IgD-negative memory B cell (primary cell): Measurements from ENCODE around the gene NFATC2. TPM values are rescaled to one million over a fixed set of nuclear protein-coding genes. Genes with fewer than 3 reads are reported as not detected.

ENCODE experiments used
- H3K27ac Mint-ChIP-seq, 3 donors: one replicate each; pipeline ENCODE4 v1.8.0; 2020 to 2022; ENCODE audit warnings: mild to moderate bottlenecking in 3 of 3, mixed read lengths in 3 of 3, moderate library complexity in 1 of 3
- H3K27me3 Mint-ChIP-seq: one replicate; pipeline ENCODE4 v1.8.0; 2021; ENCODE audit warnings: mixed read lengths
- H3K36me3 Mint-ChIP-seq: one replicate; pipeline ENCODE4 v1.8.0; 2020; ENCODE audit warnings: mild to moderate bottlenecking, mixed read lengths
- H3K4me1 Mint-ChIP-seq, 3 donors: one replicate each; pipeline ENCODE4 v1.8.0; 2020 to 2022; ENCODE audit warnings: mixed read lengths in 3 of 3, mild to moderate bottlenecking in 1 of 3
- H3K4me3 Mint-ChIP-seq, 4 donors: one replicate each; pipeline ENCODE4 v1.8.0; 2020 to 2022; ENCODE audit warnings: mild to moderate bottlenecking in 4 of 4, mixed read lengths in 4 of 4, moderate library complexity in 3 of 4
- H3K9me3 Mint-ChIP-seq, 3 donors: one replicate each; pipeline ENCODE4 v1.8.0; 2020 to 2021; ENCODE audit warnings: mixed read lengths in 3 of 3, mild to moderate bottlenecking in 1 of 3
- polyA plus RNA-seq: library from polyadenylated mRNA; unstranded; fragments of 300-500 nt; fragmentation: Illumina TruSeq; gene quantifications from one replicate; pipeline ENCODE4 v1.2.3, GENCODE V29; 2021

Gene NFATC2
- polyA plus RNA-seq, 1 donor from 2014 or later = 17.4 TPM

DNA sequence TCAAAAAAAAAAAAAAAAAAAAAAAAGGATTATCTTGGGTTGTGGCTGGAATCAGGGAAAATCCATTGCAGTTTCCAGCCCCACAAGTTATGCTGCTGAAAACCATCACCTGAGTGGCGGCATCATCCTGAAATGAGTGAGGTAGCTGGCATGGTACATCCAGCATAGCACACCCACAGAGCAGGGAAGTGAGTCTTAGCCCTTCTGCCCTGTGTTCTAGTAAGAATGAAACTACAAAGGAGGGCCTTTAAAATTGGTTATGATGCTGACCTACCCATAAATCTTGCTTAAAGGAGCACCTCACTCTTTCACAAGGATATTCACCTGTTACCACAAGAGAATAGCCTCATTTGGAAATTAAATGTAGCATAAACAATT lies 119.2 kb downstream of the NFATC2 start:
- H3K4me1 Mint-ChIP-seq = peaks cover 41 to 49% (median 48%) of the 10 kb centered on the region in 3 donors
- no peaks in the 10 kb centered on the region for H3K9me3 Mint-ChIP-seq
- peaks cover 5% of the 10 kb centered on the region for H3K36me3 Mint-ChIP-seq
- H3K27ac Mint-ChIP-seq = peak overlapping the region; percentile 88 to 97 (median 93)
- peak overlapping the region in 2 of 4 donors; percentile 19 to 22 for H3K4me3 Mint-ChIP-seq
- no peaks in the 10 kb centered on the region for H3K27me3 Mint-ChIP-seq

DNA sequence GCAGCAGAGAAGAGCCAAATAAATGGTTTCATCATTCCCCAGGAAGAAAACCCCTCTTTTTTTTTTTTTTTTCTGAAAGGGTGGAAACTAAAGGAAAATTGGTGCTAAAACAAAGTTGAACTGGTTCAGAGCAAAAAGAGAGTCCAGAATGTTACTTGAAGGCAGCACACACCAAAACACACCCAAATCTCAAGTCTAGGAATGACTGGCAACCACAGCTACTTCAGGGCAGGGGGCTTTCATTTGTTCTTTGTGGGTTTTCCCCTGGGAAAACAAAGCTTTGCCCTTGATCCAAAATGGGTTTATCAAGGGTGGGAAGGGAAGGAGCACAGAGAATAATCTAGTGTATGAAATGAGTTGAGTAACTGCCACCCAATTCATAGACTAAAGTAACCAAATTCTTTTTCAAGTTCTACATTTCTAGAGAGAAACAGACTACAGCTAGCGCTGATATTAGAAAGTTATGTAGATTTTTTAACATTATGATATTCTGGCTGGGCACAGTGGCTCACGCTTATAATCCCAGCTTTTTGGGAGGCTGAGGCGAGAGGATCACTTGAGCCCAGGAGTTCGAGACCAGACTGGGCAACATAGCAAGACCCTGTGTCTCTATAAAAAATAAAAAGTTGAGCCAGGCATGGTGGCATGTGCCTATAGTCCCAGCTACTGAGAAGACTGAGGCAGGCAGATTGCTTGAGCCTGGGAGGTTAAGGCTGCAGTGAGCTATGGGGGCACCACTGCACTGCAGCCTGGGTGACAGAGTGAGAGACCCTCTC lies 119.8 kb downstream of the NFATC2 start:
- no peaks in the 10 kb centered on the region for H3K27me3 Mint-ChIP-seq
- H3K27ac Mint-ChIP-seq = peak overlapping the region; percentile 49 to 97 (median 88)
- peaks cover 2% of the 10 kb centered on the region for H3K36me3 Mint-ChIP-seq
- H3K4me1 Mint-ChIP-seq = peaks cover 45 to 48% (median 47%) of the 10 kb centered on the region in 3 donors
- no peaks in the 10 kb centered on the region for H3K9me3 Mint-ChIP-seq
- H3K4me3 Mint-ChIP-seq = peak overlapping the region in 2 of 4 donors; percentile 22 to 54

DNA sequence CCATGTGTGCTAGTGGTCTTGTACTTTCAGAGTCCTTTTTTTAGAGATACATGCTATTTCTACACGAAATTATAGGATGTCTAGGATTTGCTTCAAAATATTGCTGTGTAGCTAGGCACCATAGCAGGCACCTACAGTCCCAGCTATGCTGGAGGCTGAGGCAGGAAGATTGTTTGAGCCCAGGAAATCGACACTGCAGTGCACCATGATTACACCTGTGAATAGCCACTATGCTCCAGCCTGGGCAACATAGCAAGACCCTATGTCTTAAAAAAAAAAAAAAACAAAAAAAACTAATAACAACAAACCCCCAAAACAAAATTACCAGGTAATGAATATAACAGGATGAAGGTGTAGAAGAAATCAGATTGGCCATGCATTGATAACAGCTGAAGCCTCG lies 121.7 kb downstream of the NFATC2 start:
- Mint-ChIP-seq H3K27ac (peak overlapping the region in 1 of 3 donors; percentile 64), H3K4me1 (peaks cover 45 to 52% (median 45%) of the 10 kb centered on the region in 3 donors), H3K27me3 (no peaks in the 10 kb centered on the region), H3K4me3 (no peak overlapping the region), H3K9me3 (no peaks in the 10 kb centered on the region), H3K36me3 (no peaks in the 10 kb centered on the region)

DNA sequence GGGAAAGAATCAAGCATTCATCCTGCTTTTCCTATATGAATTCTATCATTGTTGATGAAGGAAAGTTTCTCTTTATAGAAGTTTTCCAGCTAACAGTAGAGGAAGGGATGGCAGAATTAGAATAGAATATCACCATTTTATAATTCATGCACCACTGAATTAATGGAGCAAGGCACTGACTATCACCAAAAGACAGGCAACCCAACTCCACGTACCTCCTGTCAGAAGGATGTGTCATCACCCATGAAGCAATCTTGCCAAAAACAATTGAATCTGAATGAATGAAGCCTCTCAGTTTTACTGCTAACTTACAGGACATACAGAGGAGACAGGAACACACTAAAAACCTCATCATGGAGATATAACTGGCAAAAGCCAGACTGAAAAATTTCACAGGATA lies 122.4 kb downstream of the NFATC2 start:
- Mint-ChIP-seq H3K4me1 (peaks cover 46 to 59% (median 49%) of the 10 kb centered on the region in 3 donors), H3K9me3 (no peaks in the 10 kb centered on the region), H3K27me3 (no peaks in the 10 kb centered on the region), H3K36me3 (no peaks in the 10 kb centered on the region), H3K4me3 (no peak overlapping the region), H3K27ac (peak overlapping the region; percentile 6 to 74 (median 55))

DNA sequence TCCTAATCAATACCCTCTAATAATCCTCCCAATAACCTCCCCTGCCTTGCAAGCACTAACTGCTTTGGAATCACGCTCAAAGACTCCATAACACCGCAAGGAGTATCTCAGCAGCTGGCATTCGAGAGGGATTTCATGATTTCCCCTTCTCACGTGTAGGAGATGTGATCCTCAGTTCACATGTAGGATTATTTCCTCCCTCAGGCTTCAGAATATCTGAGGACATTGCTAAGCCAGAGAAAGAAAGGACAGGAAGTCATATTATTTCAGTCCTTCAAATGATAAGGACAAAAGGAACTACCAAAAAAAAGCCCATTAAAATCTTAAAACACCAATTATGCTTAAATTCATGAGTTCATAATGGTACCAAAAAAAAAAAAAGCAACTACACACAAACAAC lies 122.9 kb downstream of the NFATC2 start:
- Mint-ChIP-seq H3K4me1 (peaks cover 46 to 57% (median 48%) of the 10 kb centered on the region in 3 donors), H3K9me3 (no peaks in the 10 kb centered on the region), H3K36me3 (no peaks in the 10 kb centered on the region), H3K27me3 (no peaks in the 10 kb centered on the region), H3K27ac (peak overlapping the region in 2 of 3 donors; percentile 6 to 74), H3K4me3 (no peak overlapping the region)

DNA sequence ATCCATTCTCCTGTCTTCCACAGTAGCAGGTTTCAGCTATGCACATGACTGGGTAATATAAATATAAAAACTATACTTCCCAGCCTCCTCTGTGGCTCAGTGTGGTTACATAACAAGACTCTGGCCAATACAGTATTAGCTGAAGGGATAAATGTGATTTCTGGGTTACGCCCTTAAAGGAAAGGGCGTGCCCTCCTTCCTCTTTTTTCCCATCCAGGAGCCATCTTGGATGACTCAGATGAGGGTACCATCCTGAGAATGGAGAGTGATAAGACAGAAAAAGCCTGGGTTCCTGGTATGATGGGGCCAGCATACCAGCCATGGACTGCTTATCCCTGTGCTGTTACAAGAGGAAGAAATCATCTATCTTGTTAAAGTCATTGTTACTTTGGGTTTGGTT lies 123.3 kb downstream of the NFATC2 start:
- H3K4me3 Mint-ChIP-seq = no peak overlapping the region

DNA sequence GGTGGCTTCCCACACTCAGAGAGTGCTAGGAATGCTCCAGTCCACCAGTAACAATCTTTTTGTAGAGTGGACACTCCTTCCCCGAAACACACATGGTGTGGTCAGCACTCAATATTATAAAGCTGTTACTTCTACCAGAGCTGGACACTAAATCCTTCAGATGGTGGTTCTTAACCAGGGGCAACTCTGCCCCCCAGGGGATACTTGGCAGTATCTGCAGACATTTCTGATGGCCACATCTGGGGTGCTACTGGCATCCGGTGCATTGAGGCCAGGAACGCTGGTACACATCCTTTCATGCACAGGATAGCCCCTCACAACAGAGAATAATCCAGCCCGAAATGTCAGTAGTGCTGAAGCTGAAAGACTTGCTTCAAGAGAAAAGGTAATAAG lies 124.4 kb downstream of the NFATC2 start:
- Mint-ChIP-seq H3K27me3 (no peaks in the 10 kb centered on the region), H3K27ac (peak overlapping the region in 2 of 3 donors; percentile 90 to 99), H3K4me3 (peak overlapping the region in 2 of 4 donors; percentile 63 to 64), H3K36me3 (no peaks in the 10 kb centered on the region), H3K9me3 (no peaks in the 10 kb centered on the region), H3K4me1 (peaks cover 42 to 54% (median 44%) of the 10 kb centered on the region in 3 donors)

More for the DNA sequence above, 123.3 kb downstream of the NFATC2 start:
- H3K36me3 Mint-ChIP-seq = no peaks in the 10 kb centered on the region
- H3K4me1 Mint-ChIP-seq = peaks cover 46 to 57% (median 46%) of the 10 kb centered on the region in 3 donors
- no peaks in the 10 kb centered on the region for H3K27me3 Mint-ChIP-seq
- no peaks in the 10 kb centered on the region for H3K9me3 Mint-ChIP-seq
- peak overlapping the region in 2 of 3 donors; percentile 6 to 74 for H3K27ac Mint-ChIP-seq

DNA sequence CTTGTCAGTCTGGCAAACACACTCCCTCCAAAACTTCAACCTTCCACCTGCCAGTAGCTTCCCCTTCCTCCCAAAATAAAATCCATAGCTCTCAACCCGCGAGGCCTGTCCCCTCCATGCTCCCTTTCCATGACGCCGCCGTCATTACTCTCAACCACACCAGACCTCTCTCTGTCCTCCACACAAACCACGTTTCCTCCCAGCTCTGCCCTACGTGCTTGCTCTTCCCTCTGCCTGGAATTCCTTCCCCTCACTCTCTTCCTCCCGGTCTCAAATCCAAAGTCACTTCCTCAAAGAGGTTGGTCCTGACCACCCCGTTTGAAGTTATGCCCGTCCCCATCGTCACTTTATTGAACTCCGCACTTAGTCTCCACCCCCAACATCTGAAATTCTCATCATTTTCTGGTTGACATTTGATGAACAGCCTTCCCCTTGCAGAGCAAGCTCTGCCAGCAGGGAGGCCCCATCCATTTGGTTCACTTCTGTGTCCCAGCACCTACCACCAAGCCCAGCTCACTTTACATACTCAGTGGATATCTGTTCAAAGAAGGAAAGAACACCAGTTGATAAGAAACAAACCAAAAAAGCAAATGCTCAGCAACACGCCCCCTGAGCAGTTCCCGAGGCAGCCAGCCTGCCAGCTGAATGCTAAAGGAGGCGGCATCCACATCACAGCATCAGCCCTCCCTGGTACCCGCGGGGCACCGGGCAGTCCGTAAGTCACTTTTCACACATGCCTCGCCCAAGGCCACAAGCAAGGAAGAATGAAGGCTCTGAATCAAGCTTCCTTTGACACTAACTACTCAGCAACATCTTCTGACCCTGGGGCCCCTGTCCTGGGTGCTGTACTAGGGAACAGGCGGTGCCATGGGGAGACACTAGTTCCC lies 125.0 kb downstream of the NFATC2 start:
- Mint-ChIP-seq H3K27ac (peak overlapping the region; percentile 90 to 99 (median 93)), H3K9me3 (no peaks in the 10 kb centered on the region), H3K27me3 (no peaks in the 10 kb centered on the region), H3K4me1 (peaks cover 42 to 53% (median 46%) of the 10 kb centered on the region in 3 donors), H3K4me3 (peak overlapping the region in 3 of 4 donors; percentile 8 to 64 (median 38)), H3K36me3 (no peaks in the 10 kb centered on the region)

DNA sequence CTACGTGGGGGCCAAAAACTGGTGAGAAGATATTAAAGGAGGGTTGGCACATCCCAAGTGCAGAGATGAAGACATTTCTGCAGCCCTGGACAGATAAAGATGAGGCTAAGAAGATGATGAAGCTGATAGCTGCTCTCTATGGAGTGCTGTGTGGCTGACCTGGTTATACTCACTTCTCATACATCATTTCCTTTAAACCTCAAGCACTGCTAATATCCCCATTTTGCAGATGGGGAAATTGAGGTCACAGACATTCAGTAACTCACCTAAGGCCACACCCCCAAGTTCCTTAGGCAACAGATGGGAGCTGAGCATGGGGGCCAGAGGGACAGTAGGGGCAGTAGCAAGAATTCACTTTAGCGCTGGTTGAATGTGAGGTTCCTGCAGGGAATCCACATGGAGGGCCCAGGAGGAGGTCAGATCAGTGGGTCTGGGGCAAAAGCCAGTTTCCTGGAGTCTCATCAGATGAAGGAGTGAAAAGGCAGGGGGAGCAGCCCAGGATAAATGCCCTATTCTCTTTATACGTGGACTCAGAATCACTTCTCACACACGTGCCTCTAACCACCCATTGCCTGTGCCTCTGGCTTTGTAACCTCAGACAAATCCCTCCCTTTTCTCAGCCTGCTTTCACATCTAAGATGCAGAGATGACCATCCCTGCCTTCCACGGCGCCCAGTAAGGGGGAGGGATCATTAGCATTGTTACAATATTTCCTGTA lies 125.8 kb downstream of the NFATC2 start:
- Mint-ChIP-seq H3K36me3 (no peaks in the 10 kb centered on the region), H3K27ac (peak overlapping the region; percentile 90 to 99 (median 93)), H3K4me1 (peaks cover 44 to 49% (median 46%) of the 10 kb centered on the region in 3 donors), H3K4me3 (peak overlapping the region in 3 of 4 donors; percentile 10 to 69 (median 66)), H3K9me3 (no peaks in the 10 kb centered on the region), H3K27me3 (no peaks in the 10 kb centered on the region)

DNA sequence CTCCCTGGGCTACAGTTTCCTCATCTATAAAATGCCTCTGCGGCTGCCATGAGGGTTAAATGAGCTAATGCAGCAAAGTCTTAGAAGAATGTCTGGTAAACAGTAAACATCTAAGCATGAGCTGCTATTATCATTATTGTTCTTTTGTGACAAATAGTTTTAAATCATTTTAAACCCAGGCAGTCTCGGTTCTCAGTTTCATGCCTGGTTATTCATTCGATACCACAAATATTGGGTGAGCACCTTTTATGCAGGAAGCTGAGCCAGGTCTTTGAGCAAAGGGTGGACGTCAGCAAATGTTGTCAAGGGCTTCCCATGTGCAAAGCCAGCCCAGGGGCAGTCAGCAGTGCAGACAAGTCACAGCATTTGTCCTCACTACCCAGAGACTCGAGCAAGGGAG lies 128.7 kb downstream of the NFATC2 start:
- H3K4me3 Mint-ChIP-seq = peak overlapping the region in 3 of 4 donors; percentile 61 to 85 (median 72)
- H3K27me3 Mint-ChIP-seq = no peaks in the 10 kb centered on the region

DNA sequence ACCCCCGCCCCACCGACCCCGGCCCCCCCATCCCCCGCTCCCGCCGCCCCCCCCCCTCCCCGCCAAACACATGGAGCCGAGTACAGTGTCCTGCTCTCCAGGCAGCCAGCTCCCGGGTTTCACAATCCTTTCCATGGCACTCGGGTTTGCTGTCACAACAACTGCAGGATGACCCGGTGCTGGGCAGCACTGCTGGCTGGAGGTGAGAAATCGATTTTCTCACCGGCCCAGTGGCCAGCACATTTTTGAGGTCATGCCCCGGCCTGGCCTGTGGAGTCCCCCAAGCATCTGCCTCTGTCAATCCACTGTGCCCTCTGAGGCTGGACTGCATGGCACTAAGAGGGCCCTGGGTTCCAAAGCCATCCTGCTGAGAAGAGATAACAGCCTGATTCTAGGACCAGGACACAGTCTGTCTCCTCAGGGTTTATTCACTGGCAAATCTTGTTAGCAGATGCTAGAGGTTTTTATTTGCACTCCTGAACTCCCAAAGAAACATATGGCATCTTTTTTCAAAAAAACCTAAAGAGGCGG lies 129.5 kb downstream of the NFATC2 start:
- no peaks in the 10 kb centered on the region for H3K36me3 Mint-ChIP-seq
- H3K9me3 Mint-ChIP-seq = no peaks in the 10 kb centered on the region
- peak overlapping the region in 1 of 4 donors; percentile 49 for H3K4me3 Mint-ChIP-seq
- H3K27me3 Mint-ChIP-seq = no peaks in the 10 kb centered on the region
- H3K27ac Mint-ChIP-seq = peak overlapping the region in 2 of 3 donors; percentile 27 to 53
- H3K4me1 Mint-ChIP-seq = peaks cover 41 to 46% (median 41%) of the 10 kb centered on the region in 3 donors

More for the DNA sequence above, 128.7 kb downstream of the NFATC2 start:
- peaks cover 41 to 50% (median 43%) of the 10 kb centered on the region in 3 donors for H3K4me1 Mint-ChIP-seq
- H3K27ac Mint-ChIP-seq = peak overlapping the region; percentile 90 to 98 (median 91)
- H3K36me3 Mint-ChIP-seq = no peaks in the 10 kb centered on the region
- no peaks in the 10 kb centered on the region for H3K9me3 Mint-ChIP-seq

DNA sequence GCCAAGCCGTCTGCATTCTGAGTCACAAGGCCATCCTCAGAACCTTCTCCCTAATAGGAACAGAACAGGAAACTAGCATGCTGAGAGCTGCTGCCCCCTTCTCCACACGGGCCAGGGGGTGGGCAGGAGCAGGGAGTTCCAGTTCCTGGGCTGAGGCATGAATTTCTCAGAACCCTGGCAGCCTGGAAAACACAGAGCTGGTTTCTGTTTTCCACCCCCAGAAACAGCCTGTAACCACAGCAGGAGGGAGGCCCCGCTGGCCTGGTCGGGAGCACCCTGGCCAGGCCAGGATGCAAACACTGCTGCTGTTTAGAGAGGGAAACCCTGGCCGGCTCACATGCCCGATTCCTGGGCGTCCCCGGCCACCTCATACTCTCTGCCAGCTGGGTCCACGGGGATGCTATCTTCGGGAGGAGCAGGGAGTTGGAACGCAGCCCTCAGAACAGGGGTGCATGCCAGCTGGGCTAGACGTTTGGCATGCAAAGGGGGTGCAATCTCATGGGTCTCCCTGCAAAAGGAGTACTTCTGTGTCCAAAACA lies 130.1 kb downstream of the NFATC2 start:
- Mint-ChIP-seq H3K9me3 (no peaks in the 10 kb centered on the region), H3K4me3 (peak overlapping the region in 1 of 4 donors; percentile 32), H3K4me1 (peaks cover 39 to 40% (median 39%) of the 10 kb centered on the region in 3 donors), H3K27ac (peak overlapping the region in 1 of 3 donors; percentile 39), H3K27me3 (no peaks in the 10 kb centered on the region), H3K36me3 (no peaks in the 10 kb centered on the region)

DNA sequence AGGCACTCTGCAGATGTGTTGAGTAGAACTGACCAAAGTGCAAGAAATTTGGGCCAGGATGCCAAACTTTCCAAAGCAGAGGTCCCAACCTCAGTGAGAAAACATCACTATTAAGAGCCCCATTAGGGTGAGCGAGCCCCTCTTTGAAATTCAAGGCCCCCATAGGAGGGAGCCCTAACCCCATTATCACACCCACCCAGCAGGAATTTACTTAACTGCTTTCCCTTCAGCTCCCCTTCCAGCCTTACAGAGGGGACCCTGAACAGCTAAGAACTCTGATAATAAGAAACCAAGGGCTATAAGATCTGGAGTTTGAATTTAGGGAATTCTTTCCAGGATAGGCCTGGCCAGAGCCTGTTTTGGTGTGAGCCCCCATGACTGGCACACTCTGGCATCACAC lies 130.6 kb downstream of the NFATC2 start:
- Mint-ChIP-seq H3K4me1 (peaks cover 35 to 37% (median 36%) of the 10 kb centered on the region in 3 donors), H3K9me3 (no peaks in the 10 kb centered on the region), H3K4me3 (peak overlapping the region in 1 of 4 donors; percentile 32), H3K27me3 (no peaks in the 10 kb centered on the region), H3K27ac (peak overlapping the region in 1 of 3 donors; percentile 70), H3K36me3 (peaks cover 3% of the 10 kb centered on the region)
